ENCODE results near the gene ALPL.

DNA sequence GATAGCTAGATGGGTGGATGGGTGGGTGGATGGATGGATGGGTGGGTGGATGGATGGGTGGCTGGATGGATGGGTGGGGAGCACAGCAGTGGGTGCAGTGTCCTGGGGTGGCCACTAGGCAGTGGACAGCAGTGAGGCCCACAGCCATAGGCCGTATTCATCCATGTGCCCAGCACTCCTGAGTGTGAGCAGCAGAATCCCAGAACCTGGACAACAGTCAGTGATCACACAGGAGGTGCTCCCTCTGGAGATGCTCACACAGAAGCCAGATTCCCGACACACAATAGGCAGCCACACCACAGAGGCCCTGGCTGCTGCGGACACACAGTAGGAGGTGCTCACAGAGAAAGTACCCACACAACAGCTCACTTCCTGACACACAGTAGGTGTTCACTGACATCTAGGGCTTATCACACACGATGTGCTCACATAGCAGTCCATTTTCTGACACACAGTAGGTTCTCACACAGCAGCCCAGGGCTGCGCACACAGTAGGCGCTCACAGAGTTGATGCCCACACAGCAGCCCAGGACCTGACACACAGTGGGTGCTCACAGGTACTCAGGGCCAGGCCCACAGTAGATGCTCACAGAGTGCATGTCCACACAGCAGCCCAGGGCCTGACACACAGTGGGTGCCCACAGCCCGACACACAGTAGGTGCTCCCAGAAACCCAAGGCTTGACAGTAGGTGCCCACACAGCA is 95.9 kb downstream of the ALPL start:
- TF ChIP-seq, protein P1, sequence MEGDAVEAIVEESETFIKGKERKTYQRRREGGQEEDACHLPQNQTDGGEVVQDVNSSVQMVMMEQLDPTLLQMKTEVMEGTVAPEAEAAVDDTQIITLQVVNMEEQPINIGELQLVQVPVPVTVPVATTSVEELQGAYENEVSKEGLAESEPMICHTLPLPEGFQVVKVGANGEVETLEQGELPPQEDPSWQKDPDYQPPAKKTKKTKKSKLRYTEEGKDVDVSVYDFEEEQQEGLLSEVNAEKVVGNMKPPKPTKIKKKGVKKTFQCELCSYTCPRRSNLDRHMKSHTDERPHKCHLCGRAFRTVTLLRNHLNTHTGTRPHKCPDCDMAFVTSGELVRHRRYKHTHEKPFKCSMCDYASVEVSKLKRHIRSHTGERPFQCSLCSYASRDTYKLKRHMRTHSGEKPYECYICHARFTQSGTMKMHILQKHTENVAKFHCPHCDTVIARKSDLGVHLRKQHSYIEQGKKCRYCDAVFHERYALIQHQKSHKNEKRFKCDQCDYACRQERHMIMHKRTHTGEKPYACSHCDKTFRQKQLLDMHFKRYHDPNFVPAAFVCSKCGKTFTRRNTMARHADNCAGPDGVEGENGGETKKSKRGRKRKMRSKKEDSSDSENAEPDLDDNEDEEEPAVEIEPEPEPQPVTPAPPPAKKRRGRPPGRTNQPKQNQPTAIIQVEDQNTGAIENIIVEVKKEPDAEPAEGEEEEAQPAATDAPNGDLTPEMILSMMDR (conservative IDR thresholded peaks at IDR 0.05 in 1 of 2, IDR thresholded peaks at IDR 0.05 in 1 of 2; ENCODE audit: low read depth in 1 of 2, low read length in 2 of 2): no peak
- TF ChIP-seq EZH2 (IDR thresholded peaks at IDR 0.05; ENCODE audit: low read length, missing control alignments): no peak

Data from fibroblast of lung (primary cell).